ENCODE data around the gene ADAMTS18. TPM values are rescaled to one million over a fixed set of nuclear protein-coding genes. Genes with fewer than 3 reads are reported as not detected.

ADAMTS18 gene
- total RNA-seq: 10 to 100 TPM in 1 of 4 donors, 1 to 10 TPM in 3; 2.8 to 21.1 (median 7.8) TPM

- no peak for TF ChIP-seq CTCF (IDR thresholded peaks at IDR 0.05)
- ATAC-seq (ENCODE audit: low FRiP score) (no peak), DNase-seq (ENCODE audit: low spot score) (no peak)
Measured at GRCh38 chr16:77434530-77435271, at the start of gene ADAMTS18. Gene ADAMTS18, minus strand, starts transcription at chr16:77435034. Its CDS starts 339 bp downstream, at chr16:77434695.

GRCh38 chr16:77480681-77481315, 46.0 kb upstream of the ADAMTS18 start:
- DNase-seq (ENCODE audit: low spot score) (no peak), ATAC-seq (ENCODE audit: low FRiP score) (no peak)
- no peak for TF ChIP-seq CTCF (IDR thresholded peaks at IDR 0.05)

DNA sequence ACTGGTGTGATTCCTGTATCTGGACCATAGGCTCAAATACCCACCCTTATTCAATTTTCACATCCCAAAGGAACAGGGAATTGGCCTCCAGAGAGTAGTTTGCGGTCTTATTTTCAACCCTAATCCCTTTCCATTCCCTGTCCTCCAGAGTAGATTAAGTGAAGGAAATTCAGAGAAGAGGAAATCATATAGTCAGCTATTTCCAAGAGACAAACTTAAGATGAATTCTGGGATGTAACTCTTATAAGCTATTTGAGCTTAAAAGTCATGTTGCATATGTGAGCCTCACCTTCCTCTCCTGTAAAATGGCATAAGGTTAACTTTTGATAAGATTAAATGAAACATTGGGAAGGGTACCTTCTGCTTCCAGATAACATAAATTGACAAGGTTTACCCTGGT, 37.4 kb upstream of the ADAMTS18 start:
- no peak for TF ChIP-seq CTCF (IDR thresholded peaks at IDR 0.05)
- DNase-seq (ENCODE audit: low spot score): no peak
- ATAC-seq (ENCODE audit: low FRiP score): no peak

DNA sequence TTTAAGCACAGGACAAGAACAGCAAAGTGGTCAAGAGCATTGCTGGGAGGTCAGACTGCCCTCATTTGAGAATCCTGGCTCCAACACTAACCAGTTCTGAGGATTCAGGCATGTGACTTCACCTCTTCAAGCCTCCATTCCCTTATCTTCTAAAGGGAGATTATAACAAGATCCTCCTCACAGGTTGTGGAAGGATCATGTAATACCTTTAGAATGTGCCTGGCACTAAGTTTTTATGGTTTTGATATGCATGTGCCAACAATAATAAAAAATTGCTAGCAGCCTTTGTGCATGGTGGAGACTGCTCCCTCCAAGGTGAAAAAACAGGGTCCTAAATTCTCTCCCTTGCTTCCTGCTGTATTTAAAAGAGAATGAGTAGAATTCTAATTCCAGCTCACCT, 36.0 kb upstream of the ADAMTS18 start:
- TF ChIP-seq CTCF (IDR thresholded peaks at IDR 0.05): no peak
- no peak for DNase-seq (ENCODE audit: low spot score)
- ATAC-seq (ENCODE audit: low FRiP score): no peak

GRCh38 chr16:77469634-77470033, 34.8 kb upstream of the ADAMTS18 start:
- no peak for ATAC-seq (ENCODE audit: low FRiP score)

GRCh38 chr16:77468831-77469230, 34.0 kb upstream of the ADAMTS18 start:
- ATAC-seq (ENCODE audit: low FRiP score) (no peak), DNase-seq (ENCODE audit: low spot score) (no peak)
- no peak for TF ChIP-seq CTCF (IDR thresholded peaks at IDR 0.05)

More at GRCh38 chr16:77469634-77470033, 34.8 kb upstream of the ADAMTS18 start:
- TF ChIP-seq CTCF (IDR thresholded peaks at IDR 0.05): no peak
- DNase-seq (ENCODE audit: low spot score): no peak
